H9 (cell line): ENCODE results near the gene ERO1B. TPM values are rescaled to one million over a fixed set of nuclear protein-coding genes. Genes with fewer than 3 reads are reported as not detected.

Experiments
- DNase-seq: peaks from one replicate; pipeline ENCODE4 v3.0.0-alpha.2; 2017
- H2AFZ ChIP-seq: one replicate; pipeline ENCODE4 v1.6.1; 2013; ENCODE audit warnings: mild to moderate bottlenecking, low read length, control low read depth, moderate library complexity
- H2AK5ac ChIP-seq: 2 replicates; pipeline ENCODE4 v1.6.1; 2013; ENCODE audit warnings: low read length, control low read depth, mixed read lengths; ENCODE audit not compliant: insufficient read length
- H2BK120ac ChIP-seq: one replicate; pipeline ENCODE4 v1.6.1; 2013; ENCODE audit warnings: low read depth, mild to moderate bottlenecking, low read length, control low read depth, inconsistent platforms; ENCODE audit not compliant: poor library complexity, severe bottlenecking
- H2BK12ac ChIP-seq: 2 replicates; pipeline ENCODE4 v1.6.1; 2013; ENCODE audit warnings: low read length, control low read depth, mixed read lengths, low read depth; ENCODE audit not compliant: insufficient read length
- H2BK15ac ChIP-seq: 2 replicates; pipeline ENCODE4 v1.6.1; 2013; ENCODE audit warnings: low read depth, low read length, control low read depth
- H2BK20ac ChIP-seq: one replicate; pipeline ENCODE4 v1.6.1; 2013; ENCODE audit warnings: low read depth, mild to moderate bottlenecking, low read length, control low read depth, inconsistent platforms; ENCODE audit not compliant: poor library complexity, severe bottlenecking
- H2BK5ac ChIP-seq: 2 replicates; pipeline ENCODE4 v1.6.1; 2013; ENCODE audit warnings: low read length, control low read depth, mixed read lengths; ENCODE audit not compliant: insufficient read length
- H3K14ac ChIP-seq: 2 replicates; pipeline ENCODE4 v1.6.1; 2013; ENCODE audit warnings: low read length, control low read depth; ENCODE audit not compliant: insufficient read depth
- H3K18ac ChIP-seq: 2 replicates; pipeline ENCODE4 v1.6.1; 2013; ENCODE audit warnings: low read depth, mild to moderate bottlenecking, mixed read lengths, low read length, control low read depth; ENCODE audit not compliant: insufficient read length
- H3K23ac ChIP-seq: 2 replicates; pipeline ENCODE4 v1.6.1; 2013; ENCODE audit warnings: low read length, control low read depth, mixed read lengths, low read depth; ENCODE audit not compliant: insufficient read length
- H3K23me2 ChIP-seq: 2 replicates; pipeline ENCODE4 v1.6.1; 2013; ENCODE audit warnings: low read depth, mild to moderate bottlenecking, mixed read lengths, low read length, control low read depth; ENCODE audit not compliant: insufficient read length, poor library complexity, severe bottlenecking
- H3K27ac ChIP-seq: 2 replicates; pipeline ENCODE4 v1.5.1; 2013; ENCODE audit warnings: low read length, control low read depth, mixed read lengths, low read depth; ENCODE audit not compliant: insufficient read length
- H3K27me3 ChIP-seq: 2 replicates; pipeline ENCODE4 v1.6.1; 2013; ENCODE audit warnings: low read length, control low read depth, inconsistent platforms; ENCODE audit not compliant: insufficient read depth
- H3K4ac ChIP-seq: 2 replicates; pipeline ENCODE4 v1.6.1; 2013; ENCODE audit warnings: low read depth, mild to moderate bottlenecking, control low read depth, inconsistent platforms, low read length, moderate library complexity
- H3K4me1 ChIP-seq: 2 replicates; pipeline ENCODE4 v1.6.1; 2013; ENCODE audit warnings: low read length, control low read depth, inconsistent platforms; ENCODE audit not compliant: insufficient read depth
- H3K4me2 ChIP-seq: 2 replicates; pipeline ENCODE4 v1.6.1; 2013; ENCODE audit warnings: low read length, control low read depth, mixed read lengths; ENCODE audit not compliant: insufficient read length, insufficient read depth
- H3K56ac ChIP-seq: 2 replicates; pipeline ENCODE4 v1.6.1; 2013; ENCODE audit warnings: low read depth, mild to moderate bottlenecking, mixed read lengths, low read length, control low read depth; ENCODE audit not compliant: insufficient read length
- H3K79me1 ChIP-seq: 2 replicates; pipeline ENCODE4 v1.6.1; 2013; ENCODE audit warnings: low read depth, mild to moderate bottlenecking, moderate library complexity, low read length, control low read depth, inconsistent platforms; ENCODE audit not compliant: insufficient read depth, poor library complexity, severe bottlenecking
- H3K79me2 ChIP-seq: 2 replicates; pipeline ENCODE4 v1.6.1; 2013; ENCODE audit warnings: low read length, control low read depth, inconsistent platforms; ENCODE audit not compliant: insufficient read depth
- H3K9ac ChIP-seq: 2 replicates; pipeline ENCODE4 v1.6.1; 2013; ENCODE audit warnings: low read length, control low read depth, mixed read lengths; ENCODE audit not compliant: insufficient read length; ENCODE audit errors: extremely low read depth
- H3K9me3 ChIP-seq: one replicate; pipeline ENCODE4 v1.6.1; 2013; ENCODE audit warnings: low read depth, low read length, inconsistent platforms; ENCODE audit not compliant: control insufficient read depth
- H3T11ph ChIP-seq: one replicate; pipeline ENCODE4 v1.6.1; 2013; ENCODE audit warnings: mild to moderate bottlenecking, low read length, control low read depth, inconsistent platforms
- H4K20me1 ChIP-seq: one replicate; pipeline ENCODE4 v1.6.1; 2013; ENCODE audit not compliant: control insufficient read depth, insufficient read length, insufficient read depth
- H4K5ac ChIP-seq: 2 replicates; pipeline ENCODE4 v1.6.1; 2013; ENCODE audit warnings: low read depth, mild to moderate bottlenecking, mixed read lengths, low read length, control low read depth; ENCODE audit not compliant: insufficient read length
- H4K8ac ChIP-seq: replicated peaks from 2 replicates; pipeline ENCODE4 v1.6.1; 2013; ENCODE audit warnings: low read length, control low read depth, mixed read lengths, low read depth; ENCODE audit not compliant: insufficient read length
- H4K91ac ChIP-seq: 2 replicates; pipeline ENCODE4 v1.6.1; 2013; ENCODE audit warnings: low read depth, mild to moderate bottlenecking, moderate library complexity, mixed read lengths, low read length, control low read depth; ENCODE audit not compliant: insufficient read length
- H3K27ac Mint-ChIP-seq, 3 experiments: 2 replicates in 2 of 3; 3 replicates in 1 of 3; pipeline ENCODE4 v1.8.0; 2020 to 2021; ENCODE audit warnings: mixed read lengths in 3 of 3, mild to moderate bottlenecking in 1 of 3, moderate library complexity in 1 of 3
- H3K27me3 Mint-ChIP-seq: 2 replicates; pipeline ENCODE4 v1.8.0; 2021; ENCODE audit warnings: low read depth, mild to moderate bottlenecking, moderate library complexity, mixed read lengths
- H3K36me3 Mint-ChIP-seq, 3 experiments: 2 replicates in 2 of 3; 3 replicates in 1 of 3; pipeline ENCODE4 v1.8.0; 2020 to 2021; ENCODE audit warnings: low read depth in 3 of 3, mixed read lengths in 3 of 3; ENCODE audit not compliant: insufficient read depth in 1 of 3
- H3K4me1 Mint-ChIP-seq, 2 experiments: 2 replicates each; pipeline ENCODE4 v1.8.0; 2020; ENCODE audit warnings: mixed read lengths in 2 of 2
- H3K4me3 Mint-ChIP-seq, 2 experiments: 2 replicates in 1 of 2; 3 replicates in 1 of 2; pipeline ENCODE4 v1.8.0; 2020 to 2021; ENCODE audit warnings: mild to moderate bottlenecking in 2 of 2, mixed read lengths in 2 of 2, moderate library complexity in 1 of 2
- H3K9me3 Mint-ChIP-seq, 2 experiments: 2 replicates in 1 of 2; 3 replicates in 1 of 2; pipeline ENCODE4 v1.8.0; 2020; ENCODE audit warnings: mild to moderate bottlenecking in 2 of 2, mixed read lengths in 2 of 2, moderate library complexity in 1 of 2
- CTCF ChIP-seq: fragments of 200-600 bp; sonication (generic); conservative IDR thresholded peaks from 3 replicates; pipeline ENCODE4 v1.8.0; 2021; ENCODE audit warnings: antibody characterized with exemption, mild to moderate bottlenecking
- WGBS: extraction: QIAGEN DNeasy Blood & Tissue Kit; methylation state at CpG from one replicate; pipeline ENCODE4 v1.1.7; 2013; ENCODE audit warnings: missing lambda C conversion rate, low lambda C conversion rate, mixed read lengths; ENCODE audit not compliant: insufficient read length; ENCODE audit errors: extremely low coverage; 5-methylcytosine and 5-hydroxymethylcytosine counted together
- total RNA-seq: library from RNA; stranded (reverse); gene quantifications from 2 replicates; pipeline ENCODE4 v1.2.1, GENCODE V29; 2021

Gene ERO1B
- total RNA-seq, 1 experiment from 2014 or later = 1.5 TPM

GRCh38 chr1:236297161-236297560, 15.4 kb upstream of the ERO1B start:
- H4K91ac ChIP-seq = no peak overlapping the region
- Mint-ChIP-seq H3K4me1 (peaks cover 5 to 8% of the 10 kb centered on the region in 2 experiments; a peak in 3 of 4 replicates), H3K27ac (no peak overlapping the region), H3K36me3 (no peaks in the 10 kb centered on the region), H3K4me3 (no peak overlapping the region), H3K9me3 (no peaks in the 10 kb centered on the region), H3K27me3 (no peaks in the 10 kb centered on the region)
- H3K79me1 ChIP-seq = no peaks in the 10 kb centered on the region
- no peak overlapping the region for H3K56ac ChIP-seq
- H3K4me2 ChIP-seq = no peak overlapping the region
- no peaks in the 10 kb centered on the region for H3K9me3 ChIP-seq
- no CpG with 5 or more reads among the region's 8 CpGs for WGBS
- no peak for TF ChIP-seq CTCF
- H3K27ac ChIP-seq = no peak overlapping the region
- H4K8ac ChIP-seq = no peak overlapping the region
- H2BK120ac ChIP-seq = no peak overlapping the region
- H2BK5ac ChIP-seq = no peak overlapping the region
- H3T11ph ChIP-seq = no peak overlapping the region
- no peak overlapping the region for H3K14ac ChIP-seq
- H3K18ac ChIP-seq = no peak overlapping the region
- no peak overlapping the region for H2BK12ac ChIP-seq
- no peaks in the 10 kb centered on the region for H3K23me2 ChIP-seq
- H2AFZ ChIP-seq = no peak overlapping the region
- no peaks in the 10 kb centered on the region for H3K4me1 ChIP-seq
- no peak for DNase-seq
- H3K9ac ChIP-seq = no peak overlapping the region
- H4K5ac ChIP-seq = no peak overlapping the region
- no peaks in the 10 kb centered on the region for H4K20me1 ChIP-seq
- H2BK15ac ChIP-seq = no peak overlapping the region
- H2AK5ac ChIP-seq = no peak overlapping the region
- no peaks in the 10 kb centered on the region for H3K27me3 ChIP-seq
- H2BK20ac ChIP-seq = no peak overlapping the region
- H3K4ac ChIP-seq = no peak overlapping the region
- no peak overlapping the region for H3K23ac ChIP-seq
- H3K79me2 ChIP-seq = no peaks in the 10 kb centered on the region
